ENCODE results near the gene ING2. TPM values are rescaled to one million over a fixed set of nuclear protein-coding genes. Genes with fewer than 3 reads are reported as not detected.

Gene ING2
- total and polyA plus RNA-seq, 7 donors: 6.3 to 35.1 (median 13.6) TPM

GRCh38 chr4:183499389-183499788 lies 5.5 kb upstream of the ING2 start:
- no peak for TF ChIP-seq CTCF (IDR thresholded peaks at IDR 0.05)
- Histone ChIP-seq H3K36me3 (ENCODE audit: insufficient read depth in 1 of 2, low read depth in 1 of 2) (peaks cover 1 to 13% of the 10 kb centered on the region in 2 donors), H3K4me3 (no peak overlapping the region), H3K27ac (no peak overlapping the region), H3K9me3 (no peaks in the 10 kb centered on the region), H3K4me1 (peaks cover 11% of the 10 kb centered on the region), H3K27me3 (ENCODE audit: insufficient read depth in 3 of 3, low read length in 2 of 3) (no peaks in the 10 kb centered on the region)
- ATAC-seq (no peak), DNase-seq (no peak)
- intact Hi-C loops (cut with DNase I): no loop called here
- 55 to 61% (median 58%) methylated on average over 2 of the region's 2 CpGs for WGBS, 3 donors

DNA sequence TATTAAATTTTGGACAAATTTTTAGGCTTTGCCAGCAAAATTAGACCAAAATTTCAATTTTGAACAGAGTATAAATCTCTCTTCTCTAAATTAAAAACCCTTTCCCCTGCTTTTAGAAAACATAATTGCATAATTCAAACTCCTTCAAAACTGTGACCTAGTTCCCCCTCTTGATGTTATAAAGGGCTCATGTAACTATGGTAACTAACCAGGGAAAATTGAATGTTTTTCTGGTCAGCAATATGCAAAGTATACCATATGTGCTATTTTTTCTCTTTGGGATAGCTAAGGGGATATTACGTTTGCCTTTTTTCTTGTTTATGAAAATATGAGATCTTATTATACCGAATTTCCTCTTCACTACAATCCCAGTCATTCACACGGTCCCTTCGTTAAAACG lies 5.1 kb upstream of the ING2 start:
- WGBS, 3 donors: 85 to 91% (median 86%) methylated on average over 5 of the region's 5 CpGs
- Histone ChIP-seq H3K27ac (no peak overlapping the region), H3K9me3 (no peaks in the 10 kb centered on the region), H3K4me3 (no peak overlapping the region), H3K4me1 (peaks cover 11% of the 10 kb centered on the region), H3K36me3 (ENCODE audit: insufficient read depth in 1 of 2, low read depth in 1 of 2) (peaks cover 0 to 9% of the 10 kb centered on the region in 2 donors), H3K27me3 (ENCODE audit: insufficient read depth in 3 of 3, low read length in 2 of 3) (no peaks in the 10 kb centered on the region)
- ATAC-seq: no peak
- no peak for TF ChIP-seq CTCF (IDR thresholded peaks at IDR 0.05)
- intact Hi-C loops (cut with DNase I): loop anchor here (5.0 kb wide), 2 partner anchors 58 to 102 kb away; partner anchors contain the start of gene CDKN2AIP (in 1 of the 2)
- DNase-seq: no peak

DNA sequence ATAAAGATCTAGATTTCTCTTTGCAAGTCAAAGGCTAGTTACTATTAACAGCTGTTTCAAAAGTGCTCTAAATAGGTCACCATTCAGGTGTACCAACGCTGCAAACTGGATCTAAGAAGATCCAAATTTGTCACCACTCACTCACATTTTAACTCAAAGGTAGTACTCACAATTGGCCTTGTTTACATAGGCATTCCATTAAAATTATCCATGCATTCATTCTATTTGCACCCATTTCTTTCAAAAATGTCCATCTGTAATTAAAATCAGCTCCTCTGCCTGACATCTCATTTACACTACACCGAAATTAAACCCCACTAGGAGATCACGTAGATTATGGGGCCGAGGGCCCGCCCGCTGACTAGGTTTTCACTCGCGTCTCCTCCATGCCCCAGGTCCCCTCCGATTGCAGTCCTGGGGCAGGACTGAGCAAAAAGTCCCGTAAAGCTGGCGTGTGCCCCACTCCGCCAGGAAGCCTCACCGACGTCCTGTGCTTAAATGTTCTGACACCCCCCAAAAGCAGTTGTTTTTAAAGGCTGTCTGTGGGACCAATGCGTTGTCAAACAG lies 1.3 kb upstream of the ING2 start:
- H3K27ac ChIP-seq: peak overlapping the region; percentile 97
- intact Hi-C loops (cut with DNase I): loop anchor here (1.0 to 5.0 kb wide), 3 partner anchors 61 to 155 kb away; partner anchors contain the start of gene CDKN2AIP (in 1 of the 2)
- no peaks in the 10 kb centered on the region for H3K9me3 ChIP-seq
- DNase-seq (no peak), ATAC-seq (no peak)
- TF ChIP-seq CTCF (IDR thresholded peaks at IDR 0.05): no peak
- WGBS, 3 donors: 0 to 1% (median 1%) methylated on average over 15 of the region's 15 CpGs
- H3K4me1 ChIP-seq: peaks cover 23% of the 10 kb centered on the region
- H3K36me3 ChIP-seq (ENCODE audit: insufficient read depth in 1 of 2, low read depth in 1 of 2): no peaks in the 10 kb centered on the region
- peak overlapping the region; percentile 96 for H3K4me3 ChIP-seq
- H3K27me3 ChIP-seq (ENCODE audit: insufficient read depth in 3 of 3, low read length in 2 of 3): no peaks in the 10 kb centered on the region

DNA sequence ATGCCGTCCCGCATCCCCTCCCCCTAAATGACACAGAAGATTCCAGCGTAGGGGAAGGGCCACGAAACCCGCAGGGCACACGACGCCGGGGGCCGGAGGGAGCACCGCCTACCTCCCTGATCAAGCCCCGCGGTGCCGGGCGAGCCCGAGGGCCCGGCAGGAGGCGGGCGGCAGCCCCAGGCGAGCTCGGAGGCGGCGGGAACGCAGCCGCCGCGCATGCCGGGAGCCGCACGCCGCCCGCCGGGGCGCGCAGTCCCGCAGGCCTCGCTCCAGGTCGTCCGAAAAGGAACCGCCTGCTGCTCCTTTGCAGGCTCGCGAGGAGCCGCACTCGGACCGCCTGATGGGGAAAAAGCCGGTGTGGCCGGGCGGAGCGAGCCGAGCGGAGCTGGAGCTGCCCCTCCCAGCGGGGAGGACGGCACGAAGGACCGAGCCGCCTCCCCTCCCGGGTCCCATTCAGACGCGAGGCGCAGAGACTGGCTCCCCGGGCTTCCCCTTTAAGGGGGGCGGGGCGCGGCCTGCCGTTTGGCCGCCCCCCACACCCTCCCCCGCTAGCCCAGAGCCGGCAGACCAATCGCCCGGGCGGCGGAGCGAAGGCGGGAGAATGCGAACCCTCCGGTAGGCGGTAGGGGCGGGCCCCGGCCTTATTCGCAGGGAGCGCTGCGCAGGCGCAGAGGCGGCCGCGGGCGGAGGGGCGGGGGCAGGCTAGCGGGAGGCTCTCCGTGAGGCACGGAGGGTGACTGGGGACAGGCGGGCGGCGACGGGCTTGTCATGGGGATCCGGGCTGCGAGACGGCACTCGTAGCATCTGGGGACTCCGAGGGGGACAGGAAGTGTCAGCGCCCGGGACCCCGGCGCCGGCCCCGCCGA lies 561 bp upstream of the ING2 start:
- peaks cover 27% of the 10 kb centered on the region for H3K4me1 ChIP-seq
- intact Hi-C loops (cut with DNase I): loop anchor here (1.0 to 5.0 kb wide), 3 partner anchors 62 to 154 kb away; partner anchors contain the start of gene CDKN2AIP (in 1 of the 2)

More for the DNA sequence above, 561 bp upstream of the ING2 start:
- TF ChIP-seq CTCF (IDR thresholded peaks at IDR 0.05): peak; percentile 27
- Histone ChIP-seq H3K9me3 (no peaks in the 10 kb centered on the region), H3K4me3 (peak overlapping the region; percentile 96), H3K27me3 (ENCODE audit: insufficient read depth in 3 of 3, low read length in 2 of 3) (no peaks in the 10 kb centered on the region), H3K27ac (peak overlapping the region; percentile 97), H3K36me3 (ENCODE audit: insufficient read depth in 1 of 2, low read depth in 1 of 2) (no peaks in the 10 kb centered on the region)
- ATAC-seq: peak; percentile 93 to 98 (median 94)
- WGBS, 3 donors: 0% methylated on average over 60 to 106 of the region's 106 CpGs
- peak; percentile 100 for DNase-seq

Data from psoas muscle (tissue), 8 donors.